GM19324 (cell line): ENCODE data around the gene CACNA2D4.
"Not testable (repeated sequence)": the region's sequence is repeated elsewhere in the genome, so short reads cannot be mapped to it uniquely, and the experiment has no call there.

Source experiments
- ATAC-seq: cut with Tn5 transposase; IDR thresholded peaks from one replicate; pipeline ENCODE4 v1.9.1; 2021; ENCODE audit warnings: mild to moderate bottlenecking, moderate library complexity; ENCODE audit not compliant: unreplicated experiment, low FRiP score

Gene CACNA2D4

DNA sequence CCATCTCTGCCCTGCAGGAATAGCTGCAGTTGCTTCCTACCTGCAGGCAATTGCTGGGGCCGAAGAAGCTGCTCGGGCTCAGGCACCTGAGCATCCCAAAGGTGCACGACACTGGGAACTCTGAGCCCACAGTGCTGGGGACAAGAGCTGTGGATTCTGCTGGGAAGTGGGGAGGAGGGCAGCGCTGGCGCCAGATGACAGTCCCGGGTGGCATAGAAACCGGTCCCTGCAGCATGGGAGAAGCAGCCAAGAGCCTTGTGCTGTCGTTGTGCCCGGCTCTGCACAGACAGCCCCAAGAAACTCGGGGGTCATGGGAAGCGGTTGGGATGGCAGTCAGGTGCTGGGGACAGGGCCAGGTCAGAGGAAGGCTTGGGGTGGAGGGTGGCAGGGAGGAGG, 97.6 kb downstream of the CACNA2D4 start:
- ATAC-seq: no peak

GRCh38 chr12:1820191-1820895, 98.1 kb downstream of the CACNA2D4 start, which contains the start of gene LRTM2:
Gene LRTM2, plus strand, starts transcription at chr12:1820565. Its CDS starts 7,584 bp downstream, at chr12:1828149.
- ATAC-seq: no peak

DNA sequence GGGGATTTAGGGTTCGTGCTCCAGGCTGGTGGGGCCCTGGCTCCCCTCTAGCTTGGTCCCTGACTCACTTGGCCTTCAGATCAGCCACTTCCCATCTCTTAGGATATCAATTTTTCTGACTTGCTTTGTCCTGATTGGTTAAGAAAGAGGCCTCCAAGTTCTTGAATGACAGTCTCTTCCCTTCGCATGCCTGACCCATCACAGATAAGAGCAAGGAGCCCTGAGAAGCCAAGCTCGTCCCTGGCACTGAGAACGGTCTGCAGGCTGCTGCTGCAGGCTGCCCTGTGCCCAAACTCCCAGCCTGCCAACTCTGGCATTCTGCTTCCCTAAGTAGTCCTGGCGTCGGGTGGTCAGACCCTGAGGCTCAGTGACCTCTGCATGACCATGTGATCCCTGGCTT, 98.9 kb downstream of the CACNA2D4 start:
- ATAC-seq: no peak

DNA sequence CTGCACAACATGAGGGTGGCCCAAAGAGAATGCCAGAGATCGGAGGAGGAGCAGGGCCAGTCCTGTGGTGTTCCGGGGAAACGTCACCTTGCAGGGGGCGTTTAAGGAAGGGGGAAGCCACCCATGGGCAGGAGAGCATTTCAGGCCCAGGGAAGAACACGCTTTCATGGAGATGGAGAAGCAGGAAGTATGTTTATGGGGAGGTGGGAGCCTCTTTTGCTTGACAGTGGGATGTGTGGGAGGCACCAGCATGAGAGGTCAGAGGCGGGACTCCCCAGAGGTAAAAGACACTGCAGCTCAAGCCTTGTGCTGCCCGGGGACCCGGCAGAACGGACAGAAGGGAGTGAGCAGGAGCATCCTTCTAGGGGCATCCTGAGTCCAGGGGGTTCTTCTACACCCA, 99.4 kb downstream of the CACNA2D4 start:
- ATAC-seq: no peak

GRCh38 chr12:1817928-1818327, 100.5 kb downstream of the CACNA2D4 start:
- not testable (repeated sequence) for ATAC-seq

GRCh38 chr12:1816730-1817348, 101.6 kb downstream of the CACNA2D4 start:
- no peak for ATAC-seq

DNA sequence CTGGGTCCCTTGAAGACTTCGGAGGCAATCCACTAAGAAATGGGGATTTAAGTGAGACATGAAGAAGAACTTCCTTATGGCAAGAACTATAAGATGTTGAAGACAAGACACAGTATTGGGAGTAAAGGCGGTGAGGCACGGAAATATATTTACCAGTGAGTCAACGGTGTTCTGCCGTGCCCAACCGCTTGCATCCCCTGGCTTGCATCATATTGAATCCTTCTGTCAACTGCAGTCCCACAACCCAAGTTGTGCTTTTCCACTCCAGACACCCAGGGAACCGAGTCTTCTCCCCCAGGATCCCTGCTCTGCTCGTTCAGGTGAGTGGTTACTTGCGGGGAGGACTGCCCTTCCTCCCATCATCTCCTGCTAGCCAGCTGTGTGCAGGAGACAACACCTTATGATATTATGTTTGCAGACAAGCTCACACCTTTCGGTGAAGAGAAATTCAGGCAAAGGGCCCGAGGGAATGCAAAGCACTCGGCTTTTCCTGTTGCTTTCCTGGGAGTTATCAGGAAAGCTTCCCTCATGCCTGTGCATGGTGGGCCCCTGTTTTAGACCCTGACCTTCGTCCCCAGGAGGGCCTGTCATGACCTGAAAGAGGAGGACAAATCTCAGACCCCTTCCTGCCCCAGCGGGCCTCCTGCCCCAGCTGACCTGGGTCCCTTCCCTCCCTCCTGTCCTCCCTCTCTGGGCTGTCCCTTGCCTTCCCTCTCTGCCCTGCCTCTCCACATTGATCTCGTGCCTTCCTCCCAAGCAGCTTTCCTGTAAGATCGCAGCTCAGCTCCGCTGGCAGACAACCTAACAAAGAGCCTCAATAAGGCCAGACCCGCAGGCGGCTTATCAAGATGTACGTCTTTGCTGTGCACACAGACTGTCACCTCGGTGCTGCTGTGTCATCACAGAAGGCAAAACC, 102.4 kb downstream of the CACNA2D4 start:
- ATAC-seq: no peak

- ATAC-seq: no peak
These were observed 103.3 kb downstream of the CACNA2D4 start for GRCh38 chr12:1815108-1815507.

DNA sequence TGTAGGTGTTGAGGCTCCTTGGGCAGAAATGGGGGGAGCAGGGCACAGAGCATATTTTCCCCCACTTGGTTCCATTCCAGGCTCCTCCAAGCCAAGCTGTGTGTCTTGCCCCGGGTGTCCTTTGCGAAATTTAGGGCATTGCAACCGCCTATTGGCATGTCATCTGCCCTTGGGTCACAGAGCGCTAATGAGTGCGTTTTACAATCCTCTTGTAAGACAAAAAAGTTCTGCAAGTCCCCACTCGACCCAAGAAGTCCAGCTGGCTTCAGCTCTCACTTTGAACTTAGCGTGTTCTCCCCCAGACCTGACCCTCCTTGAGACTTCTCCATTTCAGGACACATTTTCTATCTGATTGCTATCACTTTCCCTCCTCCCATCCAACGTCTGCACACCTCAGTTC, 104.2 kb downstream of the CACNA2D4 start:
- no peak for ATAC-seq

GRCh38 chr12:1812650-1813302, 105.7 kb downstream of the CACNA2D4 start:
- ATAC-seq: no peak

DNA sequence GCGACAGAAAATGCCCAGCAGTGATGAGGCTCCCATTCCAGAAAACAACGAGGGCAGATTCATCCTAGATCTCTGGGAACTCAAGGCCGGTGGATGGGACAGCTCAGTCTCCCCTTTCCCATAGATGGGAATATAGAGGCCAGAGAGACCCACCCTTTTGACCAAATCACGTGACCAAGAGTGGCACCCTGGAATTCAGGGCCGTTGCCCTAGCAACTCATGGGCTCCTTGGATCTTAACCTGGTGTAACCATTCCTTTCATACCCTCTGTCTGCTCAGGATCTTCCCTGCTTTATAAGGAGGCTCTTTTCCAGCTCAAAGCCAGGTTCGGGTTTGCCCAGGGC, 106.5 kb downstream of the CACNA2D4 start:
- no peak for ATAC-seq

- ATAC-seq: no peak
These were observed 107.0 kb downstream of the CACNA2D4 start for GRCh38 chr12:1811281-1811947.

GRCh38 chr12:1810931-1811280, 107.5 kb downstream of the CACNA2D4 start:
- no peak for ATAC-seq

DNA sequence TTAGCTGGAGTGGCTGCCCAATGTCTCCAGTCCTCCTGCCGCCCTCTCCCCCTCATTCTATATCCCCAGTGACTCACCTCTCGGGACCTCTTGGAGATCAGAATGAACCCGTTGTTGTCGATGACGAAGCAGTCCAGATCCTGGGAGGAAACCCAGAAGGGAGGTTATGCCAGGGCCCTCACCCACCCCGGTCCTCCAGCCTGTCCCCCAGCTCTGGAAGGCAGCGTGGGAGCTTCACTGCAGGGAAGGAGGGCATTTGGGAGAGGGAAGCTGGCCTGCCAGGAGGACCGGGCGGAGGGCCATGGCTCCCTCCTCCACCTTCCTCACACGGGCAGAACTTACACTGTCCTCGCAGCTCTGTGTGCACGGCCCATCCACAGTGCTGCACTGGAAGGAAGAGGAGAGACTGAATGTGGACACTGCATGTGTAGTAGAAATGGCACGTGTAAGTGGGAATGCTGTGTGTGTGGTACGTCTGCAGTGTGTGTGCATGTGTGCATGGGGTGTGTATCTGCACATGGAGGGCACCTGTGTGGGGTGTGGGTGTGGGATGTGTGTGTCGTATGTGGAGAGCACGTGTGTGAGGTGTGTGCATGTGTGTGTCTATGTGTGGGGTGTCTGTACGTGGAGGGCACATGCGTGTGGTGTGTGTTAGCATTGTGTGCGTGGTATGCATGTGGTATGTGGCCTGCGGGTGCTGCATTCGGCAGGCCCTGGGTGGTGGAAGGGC, 108.1 kb downstream of the CACNA2D4 start:
- ATAC-seq: no peak

DNA sequence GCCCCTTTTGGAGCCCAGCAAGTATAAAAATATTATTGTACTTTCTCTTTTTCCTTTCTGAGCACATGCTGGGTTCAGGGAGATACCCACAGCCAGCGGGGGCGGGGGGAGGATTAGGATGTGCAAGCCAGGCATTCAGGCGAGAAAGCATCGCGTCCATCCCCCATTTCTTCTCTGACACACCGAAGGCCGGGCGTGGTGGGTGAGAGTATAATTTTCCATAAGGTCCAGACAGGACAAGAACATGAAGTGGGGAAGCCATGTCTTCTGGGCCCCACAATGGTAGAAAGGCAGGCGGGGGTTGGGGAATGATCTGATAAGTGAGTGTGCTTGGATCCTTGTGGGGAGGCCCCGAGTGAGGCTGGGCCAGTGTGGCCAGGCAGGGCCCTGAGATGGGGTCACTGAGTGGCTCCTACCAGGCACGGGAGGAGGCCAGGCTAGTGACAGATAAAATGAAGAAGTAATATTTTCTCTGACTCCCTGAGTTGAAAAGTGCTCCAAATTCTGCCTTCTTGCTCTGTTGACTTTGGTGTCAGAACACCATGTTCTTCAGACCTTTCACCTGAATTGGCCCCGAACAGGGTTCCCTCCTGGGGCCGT, 108.8 kb downstream of the CACNA2D4 start:
- ATAC-seq: no peak

DNA sequence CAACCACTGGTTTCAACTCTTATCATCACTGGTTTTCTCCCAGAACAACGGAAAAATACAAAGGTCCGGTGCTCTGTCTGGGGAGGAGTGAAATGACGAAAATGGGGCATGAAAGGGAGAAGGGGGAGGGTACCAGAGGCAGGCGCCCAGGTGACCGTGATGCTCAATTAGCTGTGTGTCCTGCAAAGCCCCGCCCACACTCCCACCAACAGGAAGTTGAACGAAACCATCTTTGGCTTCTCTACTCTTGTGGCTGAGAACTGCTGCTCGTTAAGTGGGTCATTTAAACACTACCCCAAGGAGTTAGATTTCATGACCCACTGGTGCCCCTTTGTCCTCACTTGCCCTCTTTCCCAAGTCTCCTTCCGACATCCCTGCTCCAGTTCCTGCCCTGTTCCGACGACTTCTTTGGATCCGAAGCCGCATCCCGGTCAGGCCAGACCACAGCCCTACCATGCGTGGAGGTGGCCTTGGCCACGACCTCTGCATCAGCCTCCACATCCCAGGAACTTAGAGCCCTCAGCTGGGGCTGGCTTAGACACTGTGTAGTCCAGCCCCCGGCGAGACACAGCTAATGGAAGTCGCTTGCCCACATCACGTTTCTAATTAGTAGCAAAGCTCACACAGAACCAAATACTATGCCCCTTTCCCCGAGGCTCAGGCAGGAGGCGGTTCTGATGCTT, 109.5 kb downstream of the CACNA2D4 start:
- ATAC-seq: no peak

GRCh38 chr12:1808036-1808797, 110.2 kb downstream of the CACNA2D4 start:
- no peak for ATAC-seq
